Heart right ventricle (tissue), 16 donors: Measurements from ENCODE around the gene NRXN2. TPM values are rescaled to one million over a fixed set of nuclear protein-coding genes. Genes with fewer than 3 reads are reported as not detected.

ENCODE experiments used
- ATAC-seq, 8 donors: fragments of 200-7000 bp; cut with Tn5 transposase; one replicate each; pipeline ENCODE4 v1.9.1; 2020; ENCODE audit warnings: mild to moderate bottlenecking in 8 of 8, moderate library complexity in 8 of 8, moderate number of reproducible peaks in 1 of 8
- DNase-seq, 2 donors: peaks; one replicate each; pipeline ENCODE4 v3.0.0-alpha.2; 2020
- H3K27ac ChIP-seq, 10 donors: fragments of 200-600 bp; sonication (generic) in 2 of 10; one replicate each; pipeline versions ENCODE4 v1.5.0 to v1.8.0; 2020 to 2022; ENCODE audit warnings: mild to moderate bottlenecking in 3 of 10
- H3K27me3 ChIP-seq, 7 donors: fragments of 200-600 bp; one replicate each; pipeline ENCODE4 v1.8.0; 2021 to 2022; ENCODE audit warnings: mild to moderate bottlenecking in 2 of 7
- H3K36me3 ChIP-seq, 9 donors: fragments of 200-600 bp; sonication (generic) in 1 of 9; one replicate each; pipeline versions ENCODE4 v1.5.0 to v1.8.0; 2020 to 2022; ENCODE audit warnings: mild to moderate bottlenecking in 2 of 9
- H3K4me1 ChIP-seq, 9 donors: fragments of 200-600 bp; sonication (generic) in 1 of 9; one replicate each; pipeline versions ENCODE4 v1.5.0 to v1.8.0; 2020 to 2022; ENCODE audit warnings: mild to moderate bottlenecking in 4 of 9
- H3K4me3 ChIP-seq, 10 donors: fragments of 200-600 bp; sonication (generic) in 2 of 10; one replicate each; pipeline versions ENCODE4 v1.5.0 to v1.8.0; 2020 to 2022; ENCODE audit warnings: mild to moderate bottlenecking in 7 of 10, moderate library complexity in 2 of 10
- H3K9me3 ChIP-seq, 11 donors: fragments of 200-600 bp in 10 of 11; sonication (generic) in 2 of 11; one replicate each; pipeline versions ENCODE4 v1.5.0 to v1.8.0; 2013 to 2022; ENCODE audit warnings: mild to moderate bottlenecking in 2 of 11, control low read depth in 1 of 11, moderate library complexity in 1 of 11
- WGBS, 2 donors: extraction: QIAGEN DNeasy Blood & Tissue Kit; methylation state at CpG; one replicate each; pipeline ENCODE4 v1.1.7; 2013; ENCODE audit warnings: inconsistent platforms in 1 of 2; 5-methylcytosine and 5-hydroxymethylcytosine counted together
- intact Hi-C, 10 donors: fragments of 100-400 bp; cut with DNase I; formaldehyde crosslinking; loops; one replicate each; pipeline versions ENCODE4 v1.11.1 to v1.14.2; 2022
- polyA plus RNA-seq, 2 donors: library from polyadenylated mRNA; stranded (reverse); fragments of 200-250 nt; gene quantifications; one replicate each; pipeline ENCODE4 v1.2.3, GENCODE V29; 2013
- total RNA-seq, 10 donors: library from RNA; stranded (reverse); fragmentation: NEBNext Ultra II Directional in 3 of 10; extraction: Animal tissue kit (Norgen Biotek cat#: 25700) in 3 of 10; gene quantifications; one replicate each; pipeline versions ENCODE4 v1.2.1 to v1.2.4, GENCODE V29; 2021 to 2023
- TF ChIP-seq, protein P1 (sequence below), 9 donors: fragments of 200-600 bp; sonication (generic) in 2 of 9; IDR thresholded peaks; one replicate each; pipeline versions ENCODE4 v1.5.0 to v1.8.0; 2021 to 2022; ENCODE audit warnings: antibody characterized with exemption in 9 of 9, mild to moderate bottlenecking in 5 of 9, moderate library complexity in 1 of 9
- donor health status: Arrhythmogenic right ventricular cardiomyopathy.
- donor health status: ischemic (EF 13 %, LVEDD 7.1; RV severe dilation, severe dysfunction).
- donor health status: healthy with polysubstance abuse.
- donor health status: DM: no; HTN: yes; CAD: no.
- donor health status: DM: no; HTN: no; CAD: no.
- donor health status: ischemic (EF 25% LVEDD 6.9; RV normal size, moderate dysfunction).
- donor health status: ischemic (EF 25% LVEDD 5.7; RV mildly dilated, moderate dysfunction).
- donor health status: healthy.
- donor health status: DM: yes; HTN: yes; CAD: no.
- donor health status: Ischemic cardiomyopathy.
- donor health status: ischemic (EF 35%, LVEDD 5.7; RV mildly dilated, moderate dysfunction).
- donor health status: nonischemic (EF 11% LVEDD 7.7; RV severe dilation, severe dysfunction).
- donor health status: DM: yes; HTN: yes; CAD: no.
- donor health status: PGD.
- donor health status: ischemic (EF 29% LVEDD 5.4; RV normal size, mild dysfunction).
- donor health status: nonischemic (EF 23%, LVEDD 6.1; RV moderate dilation, normal function).

NRXN2 gene
- total and polyA plus RNA-seq, 12 donors: 0.45 to 5.5 (median 1.4) TPM

DNA sequence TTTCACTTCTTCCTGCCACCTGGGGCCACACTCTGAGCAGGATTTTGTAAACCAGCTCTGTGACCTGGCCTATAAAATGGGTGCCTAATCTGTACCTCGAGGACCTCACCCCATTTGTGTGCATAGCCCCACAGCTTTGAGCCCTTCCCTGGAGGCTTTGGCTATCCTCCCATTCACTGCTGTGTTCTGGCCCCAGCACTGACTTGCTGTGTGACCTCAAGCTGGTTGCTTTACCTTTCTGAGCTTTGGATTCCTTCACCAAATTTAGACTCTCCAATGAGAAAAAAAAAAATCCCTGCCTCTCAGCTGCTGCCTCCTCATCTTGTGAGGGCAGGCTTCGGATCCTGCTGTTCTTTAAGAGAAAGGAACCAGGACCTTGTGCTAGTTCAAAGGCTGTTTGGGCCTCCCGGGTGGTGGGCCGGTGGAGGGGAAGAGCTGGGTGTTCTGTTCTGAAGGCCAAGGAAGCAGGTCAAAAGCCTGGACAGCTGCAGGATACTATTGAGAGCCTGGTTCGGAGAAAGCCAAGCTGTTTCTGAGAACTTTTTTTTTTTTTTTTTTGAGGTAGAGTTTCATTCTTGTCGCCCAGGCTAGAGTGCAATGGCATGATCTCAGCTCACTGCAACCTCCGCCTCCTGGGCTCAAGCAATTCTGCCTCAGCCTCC lies 37.9 kb upstream of the NRXN2 start:
- intact Hi-C loops: no loop called here

GRCh38 chr11:64759722-64760719 lies 37.0 kb upstream of the NRXN2 start, which contains the start of gene PYGM:
PYGM (minus strand) TSS chr11:64759974; CDS start chr11:64759898, 76 bp downstream.
- DNase-seq: peak; percentile 87 to 90
- Histone ChIP-seq H3K36me3 (peaks cover 0 to 36% (median 15%) of the 10 kb centered on the region in 9 donors), H3K9me3 (no peaks in the 10 kb centered on the region), H3K4me3 (peak within 1 kb of the TSS; percentile 20 to 53 (median 46)), H3K4me1 (peaks cover 33 to 79% (median 61%) of the 10 kb centered on the region in 9 donors), H3K27me3 (no peaks in the 10 kb centered on the region), H3K27ac (peak within 1 kb of the TSS; percentile 34 to 87 (median 82))
- ATAC-seq: peak; percentile 76 to 88 (median 85)
- WGBS, 2 donors: 16 to 27% methylated on average over 24 of the region's 24 CpGs
- TF ChIP-seq, protein P1, sequence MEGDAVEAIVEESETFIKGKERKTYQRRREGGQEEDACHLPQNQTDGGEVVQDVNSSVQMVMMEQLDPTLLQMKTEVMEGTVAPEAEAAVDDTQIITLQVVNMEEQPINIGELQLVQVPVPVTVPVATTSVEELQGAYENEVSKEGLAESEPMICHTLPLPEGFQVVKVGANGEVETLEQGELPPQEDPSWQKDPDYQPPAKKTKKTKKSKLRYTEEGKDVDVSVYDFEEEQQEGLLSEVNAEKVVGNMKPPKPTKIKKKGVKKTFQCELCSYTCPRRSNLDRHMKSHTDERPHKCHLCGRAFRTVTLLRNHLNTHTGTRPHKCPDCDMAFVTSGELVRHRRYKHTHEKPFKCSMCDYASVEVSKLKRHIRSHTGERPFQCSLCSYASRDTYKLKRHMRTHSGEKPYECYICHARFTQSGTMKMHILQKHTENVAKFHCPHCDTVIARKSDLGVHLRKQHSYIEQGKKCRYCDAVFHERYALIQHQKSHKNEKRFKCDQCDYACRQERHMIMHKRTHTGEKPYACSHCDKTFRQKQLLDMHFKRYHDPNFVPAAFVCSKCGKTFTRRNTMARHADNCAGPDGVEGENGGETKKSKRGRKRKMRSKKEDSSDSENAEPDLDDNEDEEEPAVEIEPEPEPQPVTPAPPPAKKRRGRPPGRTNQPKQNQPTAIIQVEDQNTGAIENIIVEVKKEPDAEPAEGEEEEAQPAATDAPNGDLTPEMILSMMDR (IDR thresholded peaks at IDR 0.05): no peak
- intact Hi-C loops: no loop called here

More for the DNA sequence above, 37.9 kb upstream of the NRXN2 start:
- no peak overlapping the region for H3K4me3 ChIP-seq
- no peaks in the 10 kb centered on the region for H3K27me3 ChIP-seq
- 65 to 73% methylated on average over 7 of the region's 7 CpGs for WGBS, 2 donors
- peaks cover 33 to 78% (median 68%) of the 10 kb centered on the region in 9 donors for H3K4me1 ChIP-seq
- peak overlapping the region in 9 of 10 donors; percentile 69 to 87 (median 82) for H3K27ac ChIP-seq
- ATAC-seq (no peak), DNase-seq (no peak)
- H3K36me3 ChIP-seq: peaks cover 0 to 44% (median 23%) of the 10 kb centered on the region in 9 donors
- TF ChIP-seq, protein P1 (IDR thresholded peaks at IDR 0.05): no peak
- no peaks in the 10 kb centered on the region for H3K9me3 ChIP-seq

GRCh38 chr11:64759131-64759721 lies 36.2 kb upstream of the NRXN2 start:
- WGBS, 2 donors: 36 to 39% methylated on average over 21 of the region's 21 CpGs
- Histone ChIP-seq H3K4me1 (peaks cover 29 to 74% (median 54%) of the 10 kb centered on the region in 9 donors), H3K9me3 (no peaks in the 10 kb centered on the region), H3K27me3 (no peaks in the 10 kb centered on the region), H3K27ac (peak overlapping the region; percentile 34 to 87 (median 82)), H3K36me3 (peaks cover 0 to 28% (median 7%) of the 10 kb centered on the region in 9 donors), H3K4me3 (peak overlapping the region; percentile 20 to 53 (median 46))
- intact Hi-C loops: no loop called here
- ATAC-seq: peak in 7 of 8 donors; percentile 0 to 38 (median 15)
- no peak for DNase-seq
- TF ChIP-seq, protein P1 (IDR thresholded peaks at IDR 0.05): no peak
